Measurements from ENCODE around the gene FNIP2.
"Not testable (repeated sequence)": the region's sequence is repeated elsewhere in the genome, so short reads cannot be mapped to it uniquely, and the experiment has no call there.

The FNIP2 gene

DNA sequence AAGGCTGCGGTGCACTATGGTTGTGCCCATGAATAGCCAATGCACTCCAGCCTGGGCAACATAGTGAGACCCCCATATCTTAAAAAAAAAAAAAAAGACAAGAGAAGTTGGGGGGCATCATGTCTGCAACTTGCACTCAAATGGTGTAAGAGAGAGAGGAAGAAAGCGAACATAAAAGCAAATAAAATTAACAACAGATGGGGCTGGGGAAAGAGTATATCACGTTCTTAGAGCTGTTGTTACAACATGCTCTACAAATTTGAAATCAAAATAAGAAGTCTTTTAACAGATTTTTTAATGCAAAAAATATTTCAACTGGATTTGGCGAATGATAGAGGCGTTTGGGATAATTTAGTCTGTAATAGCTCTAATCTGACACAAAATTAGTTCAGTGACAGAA, 144.9 kb downstream of the FNIP2 start:
- DNase-seq (ENCODE audit: low spot score) = no peak

DNA sequence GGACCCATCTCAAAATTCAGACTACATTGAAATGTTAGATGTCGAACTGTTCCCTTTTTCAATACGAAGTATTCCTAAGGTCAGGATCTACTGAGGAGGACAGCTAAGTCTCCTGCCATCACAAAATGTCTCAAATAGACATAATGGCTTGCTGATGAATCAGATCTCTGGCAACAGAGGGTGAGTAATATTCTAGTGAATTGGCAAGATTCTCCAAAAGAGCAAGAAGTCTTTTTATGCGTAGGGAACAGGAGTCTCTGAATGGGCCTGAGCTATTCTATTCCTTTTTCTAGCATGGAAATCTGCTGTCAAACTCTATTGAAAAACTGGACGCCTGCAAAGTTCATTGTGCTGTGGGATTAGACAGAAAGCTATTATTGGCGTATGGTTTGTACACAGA, 145.4 kb downstream of the FNIP2 start:
- DNase-seq (ENCODE audit: low spot score) = no peak

DNA sequence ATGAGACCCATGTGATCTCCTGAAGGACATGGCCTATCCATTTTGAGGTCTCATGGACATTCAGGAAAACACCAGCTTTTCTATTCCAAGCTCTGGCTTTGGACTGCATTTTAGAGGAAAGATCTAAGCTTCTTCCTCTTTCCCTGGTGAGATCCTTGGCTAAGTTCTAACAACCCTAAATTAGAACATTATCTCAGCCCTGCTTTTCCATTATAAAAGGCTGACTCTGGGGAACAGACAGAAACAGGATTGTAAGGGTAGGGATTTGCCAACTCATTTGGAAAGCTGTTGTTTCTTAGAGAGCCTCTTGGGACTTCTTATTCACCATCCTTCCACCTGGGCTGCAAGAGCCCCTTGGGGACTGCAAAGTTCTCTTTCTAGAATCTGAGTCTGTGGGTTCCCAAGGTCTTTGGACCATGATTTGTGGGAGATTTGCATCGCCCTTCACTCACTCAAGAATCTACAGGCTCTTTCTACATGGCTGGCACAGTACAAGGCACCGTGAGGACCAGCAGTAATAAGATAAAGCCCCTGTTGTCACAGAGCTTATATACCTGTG, 146.9 kb downstream of the FNIP2 start:
- no peak for DNase-seq (ENCODE audit: low spot score)

DNA sequence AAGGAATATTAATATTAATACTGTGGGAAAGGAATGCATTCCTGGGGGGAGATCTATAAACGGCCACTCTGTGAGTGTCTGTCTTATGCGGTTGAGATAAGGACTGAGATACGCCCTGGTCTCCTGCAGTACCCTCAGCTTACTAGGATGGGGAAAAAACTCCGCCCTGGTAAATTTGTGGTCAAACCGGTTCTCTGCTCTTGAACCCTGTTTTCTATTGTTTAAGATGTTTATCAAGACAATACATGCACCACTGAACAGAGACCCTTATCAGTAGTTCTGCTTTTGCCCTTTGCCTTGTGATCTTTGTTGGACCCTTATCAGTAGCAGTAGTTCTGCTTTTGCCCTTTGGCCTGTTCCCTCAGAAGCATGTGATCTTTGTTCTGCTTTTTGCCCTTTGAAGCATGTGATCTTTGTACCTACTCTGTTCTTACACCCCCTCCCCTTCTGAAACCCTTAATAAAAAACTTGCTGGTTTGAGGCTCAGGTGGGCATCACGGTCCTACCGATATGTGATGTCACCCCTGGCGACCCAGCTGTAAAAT, 151.7 kb downstream of the FNIP2 start:
- not testable (repeated sequence) for DNase-seq (ENCODE audit: low spot score)

DNA sequence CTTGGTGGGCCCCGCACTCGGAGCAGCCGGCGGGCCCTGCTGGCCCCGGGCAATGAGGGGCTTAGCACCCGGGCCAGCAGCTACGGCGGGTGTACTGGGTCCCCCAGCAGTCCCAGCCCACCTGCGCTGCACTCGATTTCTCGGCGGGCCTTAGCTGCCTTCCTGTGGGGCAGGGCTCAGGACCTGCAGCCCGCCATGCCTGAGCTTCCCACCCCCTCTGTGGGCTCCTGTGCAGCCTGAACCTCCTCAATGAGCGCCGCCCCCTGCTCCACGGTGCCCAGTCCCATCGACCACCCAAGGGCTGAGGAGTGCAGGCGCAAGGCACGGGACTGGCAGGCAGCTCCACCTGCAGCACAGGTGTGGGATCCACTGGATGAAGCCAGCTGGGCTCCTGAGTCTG, 158.9 kb downstream of the FNIP2 start:
- not testable (repeated sequence) for DNase-seq (ENCODE audit: low spot score)

DNA sequence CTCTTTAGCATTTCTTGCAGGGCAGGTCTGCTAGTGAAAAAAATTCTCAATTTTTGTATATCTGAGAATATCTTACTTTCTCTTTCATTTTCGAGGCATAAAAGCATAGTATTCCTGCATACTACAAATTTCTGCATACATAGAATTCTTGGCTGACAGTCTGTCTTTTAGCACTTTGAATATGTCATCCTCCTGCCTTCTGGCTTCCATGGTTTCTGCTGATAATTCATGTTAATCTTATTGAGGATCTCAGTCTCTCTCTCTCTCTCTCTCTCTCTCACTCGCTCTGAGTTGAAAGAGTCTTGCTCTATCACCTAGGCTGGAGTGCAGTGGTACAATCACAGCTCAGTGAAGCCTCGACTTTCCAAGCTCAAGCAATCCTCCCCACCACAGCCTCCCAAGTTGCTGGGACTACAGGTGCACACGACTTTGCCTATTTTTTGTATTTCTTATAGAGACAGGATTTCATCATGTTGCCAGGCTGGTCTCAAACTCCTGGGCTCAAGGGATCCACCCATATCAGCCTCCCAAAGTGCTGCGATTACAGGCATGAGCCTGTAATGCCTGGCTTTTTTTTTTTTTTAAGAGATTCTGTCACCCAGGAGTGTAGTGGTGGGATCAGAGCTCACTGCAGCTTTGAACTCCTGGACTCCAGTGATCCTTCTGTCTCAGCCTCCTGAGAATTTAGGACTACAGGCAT, 161.3 kb downstream of the FNIP2 start:
- no peak for DNase-seq (ENCODE audit: low spot score)

DNA sequence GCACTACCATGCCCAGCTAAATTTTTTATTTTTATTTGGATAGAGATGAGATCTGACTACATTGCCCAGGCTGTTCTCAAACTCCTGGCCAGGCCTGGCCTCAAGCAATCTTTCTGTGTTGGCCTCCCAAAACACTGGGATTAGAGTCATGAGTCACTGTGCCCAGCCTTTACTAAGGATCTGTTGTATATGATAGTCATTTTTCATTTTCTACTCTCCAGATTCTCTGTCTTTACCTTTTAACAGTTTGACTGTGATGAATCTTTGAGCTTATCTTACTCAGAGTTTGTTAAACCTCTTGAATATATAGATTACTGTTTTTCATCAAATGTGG, 161.8 kb downstream of the FNIP2 start:
- no peak for DNase-seq (ENCODE audit: low spot score)

DNA sequence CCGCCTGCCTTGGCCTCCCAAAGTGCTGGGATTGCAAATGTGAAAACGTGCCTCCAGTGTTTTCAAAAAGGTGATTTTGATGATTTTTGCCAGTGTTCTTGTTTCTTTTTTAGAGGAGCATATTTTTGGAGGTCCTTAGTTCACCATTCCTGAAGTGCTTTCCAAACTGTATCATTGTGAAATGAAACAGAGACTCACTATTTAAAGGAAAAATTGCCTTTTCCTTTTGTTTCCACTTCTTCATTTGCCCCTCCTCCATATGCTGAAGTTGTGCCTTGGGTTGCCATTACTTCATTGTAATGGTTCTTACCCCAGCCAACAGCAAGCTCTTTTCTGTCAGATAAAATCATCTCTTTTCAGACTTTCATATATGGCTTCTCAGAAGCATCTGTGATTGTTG, 164.4 kb downstream of the FNIP2 start:
- no peak for DNase-seq (ENCODE audit: low spot score)

DNA sequence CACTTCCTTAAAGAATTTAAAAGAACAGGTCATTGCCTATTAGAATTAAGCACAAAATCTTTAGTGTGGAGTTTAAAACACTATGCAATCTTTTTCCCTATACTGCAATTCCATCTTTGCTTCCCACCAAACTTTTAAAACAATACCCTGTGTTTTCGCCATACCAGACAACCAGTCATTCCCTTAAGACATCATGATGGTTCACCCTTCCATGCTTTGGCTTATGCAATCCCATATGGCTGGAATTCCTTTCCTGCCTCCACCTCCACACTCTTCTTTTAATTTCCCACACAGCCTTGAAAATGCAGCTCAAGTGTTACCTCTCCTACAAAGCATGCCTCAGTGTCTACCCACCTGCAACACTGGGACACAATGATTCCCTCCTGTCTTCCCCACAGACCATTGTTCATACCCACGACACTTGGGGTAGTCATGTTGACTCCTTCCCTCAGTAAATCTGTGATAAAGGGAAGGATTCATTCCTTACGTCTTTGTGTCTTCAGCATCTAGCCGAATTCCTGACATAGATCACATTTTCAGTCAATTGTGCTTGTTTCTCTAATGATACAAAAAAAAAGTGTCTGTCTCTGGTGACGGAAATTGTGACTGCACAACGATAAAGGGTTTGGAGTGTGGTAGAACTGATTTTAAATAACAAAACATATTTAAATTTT, 166.3 kb downstream of the FNIP2 start:
- DNase-seq (ENCODE audit: low spot score) = no peak

DNA sequence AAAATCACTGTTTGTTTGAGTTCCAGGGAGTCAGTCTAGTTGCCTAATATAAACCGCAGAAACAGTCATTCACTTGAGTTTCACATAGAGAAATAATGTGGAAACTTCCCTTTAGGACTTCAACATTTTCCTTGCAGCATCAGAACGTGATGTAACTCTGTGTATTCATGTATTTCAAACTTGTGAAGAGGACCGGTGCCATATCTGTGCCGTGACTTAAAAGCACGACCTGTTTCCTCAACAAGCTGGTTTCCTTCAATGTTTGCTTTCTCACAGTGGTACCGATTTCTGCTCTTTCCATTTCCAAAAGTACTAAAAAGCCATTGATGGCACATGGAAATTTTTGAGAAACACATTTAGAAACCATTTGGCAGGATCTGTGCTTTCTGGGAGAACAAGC, 167.4 kb downstream of the FNIP2 start:
- no peak for DNase-seq (ENCODE audit: low spot score)

DNA sequence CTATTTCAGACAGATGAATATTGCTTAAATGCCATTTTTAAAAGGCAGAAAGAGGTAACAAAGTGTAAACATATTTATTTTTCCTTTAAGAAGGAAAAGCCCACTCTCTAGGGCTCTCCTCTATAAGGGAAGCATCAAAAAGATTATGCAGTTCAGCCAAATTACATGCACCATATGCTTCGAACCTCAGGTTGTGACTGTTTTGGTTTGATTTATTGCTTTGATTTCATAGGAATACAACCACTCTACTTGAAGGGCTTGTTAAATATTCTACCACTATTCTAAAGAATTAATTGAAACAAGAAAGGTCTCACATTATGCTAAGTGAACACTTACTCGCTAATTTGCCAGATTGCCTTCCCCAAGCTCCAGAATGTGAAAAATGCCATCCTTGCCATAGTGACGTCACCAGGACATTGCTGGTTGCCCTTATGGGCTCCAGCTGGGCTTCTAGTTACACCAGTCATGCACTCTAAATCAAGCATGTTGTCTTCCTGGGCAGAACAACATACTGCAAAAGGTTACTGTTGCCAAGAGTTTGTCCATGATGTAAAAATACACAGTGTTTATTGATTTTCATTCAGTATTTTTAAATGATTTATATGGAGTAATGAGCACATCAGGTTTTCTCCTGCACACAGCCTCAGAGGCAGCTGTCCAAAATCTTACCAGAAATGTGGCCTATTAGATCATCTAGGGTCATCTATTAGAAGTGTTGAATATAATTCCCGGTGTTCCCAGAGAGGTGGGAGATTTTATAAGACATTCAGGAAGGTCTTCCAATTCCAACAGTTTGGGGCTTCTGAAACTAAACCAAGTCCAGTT, 169.6 kb downstream of the FNIP2 start:
- no peak for DNase-seq (ENCODE audit: low spot score)

DNA sequence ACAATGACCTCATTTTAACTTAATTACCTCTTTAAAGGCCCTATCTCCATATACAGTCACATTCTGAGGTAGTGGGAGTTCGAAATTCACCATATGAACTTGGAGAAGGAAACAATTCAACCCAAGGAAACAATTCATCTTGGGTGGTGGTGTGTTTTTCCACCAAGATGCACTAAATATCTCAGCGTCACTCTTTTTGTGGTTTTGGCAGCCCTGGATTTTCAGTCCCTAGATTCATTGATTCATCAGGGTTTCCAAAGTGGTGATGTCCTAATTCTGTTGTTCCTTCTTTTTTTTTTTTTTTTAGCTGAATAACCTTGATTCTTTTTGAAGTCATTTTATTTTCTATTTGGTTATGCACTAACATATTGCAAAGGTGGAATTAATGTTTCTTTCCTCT, 171.4 kb downstream of the FNIP2 start:
- DNase-seq (ENCODE audit: low spot score) = no peak

DNA sequence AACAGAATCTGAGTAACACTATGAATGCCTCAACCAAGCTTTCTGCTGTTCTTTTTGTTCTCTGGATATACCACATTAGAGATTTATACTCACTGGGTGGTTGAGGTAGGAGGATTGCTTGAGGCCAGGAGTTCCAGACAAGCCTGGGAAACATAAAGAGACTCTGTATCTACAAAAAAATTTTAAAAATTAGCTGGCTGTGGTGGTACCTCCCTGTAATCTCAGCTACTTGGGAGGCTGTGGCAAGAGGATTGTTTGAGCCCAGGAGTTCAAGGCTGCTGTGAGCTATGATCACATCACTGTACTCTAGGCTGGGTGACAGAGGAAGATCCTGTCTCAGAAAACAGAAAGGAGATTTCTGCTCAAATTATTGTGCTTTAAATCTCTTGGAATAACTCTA, 172.5 kb downstream of the FNIP2 start:
- no peak for DNase-seq (ENCODE audit: low spot score)

DNA sequence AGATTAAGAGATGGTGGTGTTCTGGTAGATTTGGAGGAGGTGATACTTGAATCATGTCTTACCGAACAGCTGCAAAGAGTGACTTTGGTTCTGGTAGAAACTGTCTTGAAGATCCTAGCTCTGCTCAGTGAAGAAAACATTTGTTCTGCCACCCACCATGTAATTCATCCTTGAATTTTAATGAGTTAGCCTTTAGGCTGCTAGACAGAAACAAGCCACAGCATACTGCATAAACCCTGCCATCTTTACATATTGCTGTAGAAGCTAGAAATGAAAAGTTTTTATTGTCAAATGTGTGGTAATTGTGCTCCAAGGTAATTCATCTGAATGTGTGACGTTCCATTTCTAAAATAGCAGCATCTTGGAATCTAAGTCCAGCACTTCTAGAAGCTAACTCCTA, 173.1 kb downstream of the FNIP2 start:
- no peak for DNase-seq (ENCODE audit: low spot score)

DNA sequence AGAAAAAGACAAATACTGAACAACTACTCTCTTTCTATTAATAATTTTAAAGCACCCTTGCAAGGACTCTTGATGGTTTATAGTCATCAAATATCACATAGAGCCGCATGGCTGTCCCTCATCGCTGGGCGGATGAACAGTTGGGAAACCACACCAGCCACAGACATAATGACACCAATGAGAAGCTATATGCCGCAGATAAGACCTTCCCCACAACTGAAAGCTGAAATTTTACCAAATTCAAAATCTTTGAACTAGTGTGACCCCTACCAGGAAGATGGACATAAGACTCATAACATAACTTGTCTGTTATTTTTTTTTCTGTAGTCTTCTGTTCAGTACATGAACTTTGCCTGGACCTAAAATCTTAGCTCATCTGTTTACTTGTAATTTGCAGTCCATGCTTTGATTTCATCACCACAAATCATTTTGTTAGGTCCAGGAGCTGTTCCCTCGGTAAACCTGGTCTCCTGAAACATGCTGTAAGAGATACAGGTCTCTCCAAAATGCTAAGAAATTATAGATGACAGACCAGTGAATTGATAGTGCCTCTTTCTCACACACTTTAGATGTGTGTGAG, 176.8 kb downstream of the FNIP2 start:
- no peak for DNase-seq (ENCODE audit: low spot score)

DNA sequence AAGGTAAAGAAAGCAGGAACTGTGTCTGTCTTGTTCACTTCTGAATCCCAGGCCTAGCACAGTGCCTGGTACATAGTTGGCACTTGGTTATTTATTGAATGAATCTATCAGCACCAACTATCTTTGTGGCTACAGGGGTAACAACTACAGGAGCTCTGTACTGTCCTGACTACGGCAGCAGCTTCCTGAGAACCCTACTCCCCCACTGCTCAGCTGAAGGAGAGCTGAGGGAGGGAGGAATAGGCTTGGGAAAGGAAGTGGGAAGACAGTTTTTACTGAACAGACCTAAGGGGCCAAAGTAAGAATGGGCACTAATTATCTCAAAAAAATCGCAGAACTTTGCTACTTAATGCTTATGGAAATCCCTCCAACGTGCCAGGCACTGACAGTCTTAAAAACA, 178.0 kb downstream of the FNIP2 start:
- DNase-seq (ENCODE audit: low spot score) = no peak

DNA sequence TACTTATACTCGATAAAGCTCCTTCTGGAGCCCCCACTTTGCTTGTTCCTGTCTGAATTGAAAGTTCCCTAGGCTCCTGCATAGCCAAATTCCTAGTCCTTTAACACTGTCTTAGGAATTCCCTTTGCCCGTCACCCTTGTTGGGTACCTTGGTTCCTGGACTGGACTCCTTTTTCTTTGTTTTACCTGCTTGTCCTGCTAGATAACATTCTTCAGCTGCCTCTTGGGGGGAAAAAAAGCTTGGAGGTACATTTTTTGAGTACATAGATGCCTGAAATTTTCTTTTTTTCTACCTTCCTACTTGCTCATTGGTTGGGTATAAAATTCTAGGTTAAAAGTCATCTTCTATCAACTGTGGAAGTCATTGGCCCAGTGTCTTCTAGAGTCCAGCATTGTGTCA, 179.2 kb downstream of the FNIP2 start:
- DNase-seq (ENCODE audit: low spot score) = no peak

DNA sequence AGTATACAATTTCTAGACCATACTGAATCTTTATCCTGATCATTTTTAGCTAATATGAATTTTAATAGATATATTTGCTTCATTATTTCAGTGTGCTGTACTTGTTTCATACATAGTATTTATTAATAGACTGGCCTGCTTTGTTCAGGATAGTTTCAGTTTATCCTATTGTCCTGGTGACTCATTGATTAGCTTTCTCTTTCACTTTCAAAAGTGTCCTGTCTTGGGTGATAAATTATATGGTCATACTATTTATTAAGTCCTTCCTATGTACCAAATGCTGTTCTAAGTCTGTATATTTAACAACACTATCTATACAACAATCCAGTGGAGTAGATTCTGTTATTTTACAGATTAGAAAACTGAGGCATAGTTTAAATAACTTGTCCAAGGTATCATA, 180.3 kb downstream of the FNIP2 start:
- no peak for DNase-seq (ENCODE audit: low spot score)

DNA sequence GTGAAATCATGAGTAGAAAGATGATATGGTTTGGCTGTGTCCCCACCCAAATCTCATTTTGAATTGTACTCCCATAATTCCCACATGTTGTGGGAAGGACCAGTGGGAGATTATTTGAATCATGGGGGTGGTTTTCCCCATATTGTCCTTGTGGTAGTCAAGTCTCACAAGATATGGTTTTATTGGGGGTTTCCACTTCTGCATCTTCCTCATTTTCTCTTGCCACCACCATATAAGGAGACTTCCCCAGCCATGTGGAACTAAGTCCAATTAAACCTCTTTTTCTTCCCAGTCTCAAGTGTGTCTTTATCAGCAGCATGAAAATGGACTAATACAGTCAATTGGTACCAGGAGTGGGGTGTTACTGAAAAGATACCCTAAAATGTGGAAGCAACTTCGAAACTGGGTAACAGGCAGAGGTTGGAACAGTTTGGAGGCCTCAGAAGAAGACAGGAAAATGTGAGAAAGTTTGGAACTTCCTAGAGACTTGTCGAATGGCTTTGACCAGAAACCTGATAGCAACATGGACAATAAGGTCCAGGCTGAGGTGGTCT, 183.5 kb downstream of the FNIP2 start:
- DNase-seq (ENCODE audit: low spot score) = not testable (repeated sequence)

DNA sequence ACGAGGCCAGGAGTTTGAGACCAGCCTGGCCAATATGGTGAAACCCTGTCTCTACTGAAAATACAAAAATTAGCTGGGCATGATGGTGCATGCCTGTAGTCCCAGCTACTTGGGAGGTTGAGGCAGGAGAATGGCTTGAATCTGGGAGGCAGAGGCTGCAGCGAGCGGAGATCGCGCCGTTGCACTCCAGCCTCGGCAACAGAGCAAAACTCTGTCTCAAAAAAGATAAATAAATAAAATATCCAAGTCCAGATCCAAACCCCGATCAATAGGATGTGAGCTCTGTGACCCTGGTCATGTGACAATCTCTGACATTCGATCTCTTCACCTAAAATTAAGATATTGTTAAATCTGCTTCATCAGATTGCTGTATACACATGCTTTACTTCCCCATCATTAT, 187.5 kb downstream of the FNIP2 start:
- not testable (repeated sequence) for DNase-seq (ENCODE audit: low spot score)

DNA sequence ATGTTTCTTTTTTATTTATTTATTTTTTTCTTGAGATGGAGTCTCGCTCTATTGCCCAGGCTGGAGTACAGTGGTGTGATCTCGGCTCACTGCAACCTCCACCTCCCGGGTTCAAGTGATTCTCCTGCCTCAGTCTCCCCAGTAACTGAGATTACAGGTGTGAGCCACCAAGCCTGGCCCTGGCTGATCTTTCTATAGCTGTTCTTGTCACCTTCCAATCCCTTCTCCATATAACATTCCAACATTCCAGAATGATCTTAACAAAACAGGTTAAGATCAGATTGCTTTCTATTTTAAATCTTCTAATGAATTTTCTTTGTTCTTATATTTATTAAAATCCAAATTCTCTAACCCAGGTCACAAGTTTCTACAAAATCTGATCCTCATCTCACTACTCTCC, 188.1 kb downstream of the FNIP2 start:
- DNase-seq (ENCODE audit: low spot score) = not testable (repeated sequence)
